ENCODE measurements around the gene UTF1.

The UTF1 gene

DNA sequence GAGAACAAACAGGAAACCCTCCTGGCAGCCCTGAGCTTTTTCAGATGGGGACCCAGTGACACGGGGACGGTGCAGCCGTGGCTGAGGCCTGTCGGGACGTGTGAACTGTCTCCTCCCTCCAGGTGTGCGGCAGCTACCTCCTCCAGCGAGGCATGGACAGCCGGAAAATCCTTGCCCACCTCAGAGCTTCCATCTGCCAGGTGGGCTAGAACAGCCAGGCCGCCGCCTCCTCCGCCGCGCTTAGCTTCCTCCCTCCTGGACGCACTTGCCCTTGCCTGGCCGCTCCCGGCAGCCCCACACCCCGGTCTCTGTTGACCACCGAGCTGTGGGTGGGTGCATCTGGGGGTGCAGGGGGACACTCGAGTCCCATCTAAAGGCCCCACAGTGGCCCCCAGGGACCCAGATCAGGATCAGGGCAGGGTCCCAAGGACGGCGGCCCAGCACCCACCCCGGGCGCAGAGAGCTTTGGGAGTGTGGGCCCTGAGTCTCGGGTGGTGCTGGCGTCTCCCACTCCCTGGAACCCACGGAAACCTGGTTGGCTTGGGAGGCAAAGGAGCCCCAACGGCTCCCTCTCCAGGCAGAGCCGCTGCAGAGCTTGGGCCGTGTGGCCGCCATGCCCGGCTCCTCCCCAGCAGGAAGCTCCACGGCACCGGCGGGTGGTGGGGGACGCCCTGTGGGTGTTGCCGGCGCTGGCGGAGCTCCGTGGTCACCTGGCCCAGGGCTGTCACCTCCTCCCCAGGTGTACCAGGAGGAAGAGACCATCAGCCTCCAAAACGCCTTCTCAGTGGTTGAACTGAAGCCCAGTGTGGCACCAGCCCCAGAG, 32.9 kb upstream of the UTF1 start:
- DNase-seq, result no peak

DNA sequence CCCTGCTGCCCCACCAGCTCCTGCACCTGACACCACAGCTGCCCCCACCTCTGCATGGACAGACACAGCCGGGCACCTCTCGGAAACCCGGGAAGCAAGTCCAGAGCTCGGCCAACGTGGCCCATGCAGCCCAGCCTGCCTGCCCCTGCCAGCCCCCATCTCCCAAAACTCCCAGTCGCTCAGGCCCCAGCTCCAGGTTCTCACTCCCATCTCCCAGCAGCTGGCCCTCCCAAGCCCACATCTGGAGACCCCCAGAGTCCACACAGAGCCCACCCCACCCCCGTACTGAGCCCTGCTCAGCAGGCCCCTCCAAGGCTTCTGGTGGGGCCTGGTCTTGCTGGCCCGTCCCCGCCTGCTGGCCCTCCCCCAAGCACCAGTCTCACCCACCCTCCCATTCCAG, 32.2 kb upstream of the UTF1 start:
- no peak for DNase-seq

DNA sequence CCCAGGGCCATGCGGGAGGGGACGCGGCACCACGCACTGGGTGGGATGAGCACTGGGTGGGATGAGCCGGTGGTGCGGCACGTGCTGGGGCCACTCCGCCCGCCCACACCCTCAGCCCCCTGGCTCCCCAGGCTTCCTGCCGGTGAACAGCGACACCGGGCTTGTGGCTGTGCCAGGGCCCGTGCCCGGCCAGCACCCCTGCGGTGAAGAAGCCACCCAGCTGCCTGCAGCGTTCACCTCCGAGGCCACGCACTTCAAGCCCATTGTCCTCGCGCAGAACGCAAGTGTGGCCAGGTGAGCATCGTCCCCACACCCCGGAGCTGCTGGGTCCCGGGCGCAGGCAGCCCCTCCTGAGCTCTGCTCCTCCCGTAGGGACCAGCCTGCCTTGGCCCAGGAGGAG, 31.8 kb upstream of the UTF1 start:
- no peak for DNase-seq

DNA sequence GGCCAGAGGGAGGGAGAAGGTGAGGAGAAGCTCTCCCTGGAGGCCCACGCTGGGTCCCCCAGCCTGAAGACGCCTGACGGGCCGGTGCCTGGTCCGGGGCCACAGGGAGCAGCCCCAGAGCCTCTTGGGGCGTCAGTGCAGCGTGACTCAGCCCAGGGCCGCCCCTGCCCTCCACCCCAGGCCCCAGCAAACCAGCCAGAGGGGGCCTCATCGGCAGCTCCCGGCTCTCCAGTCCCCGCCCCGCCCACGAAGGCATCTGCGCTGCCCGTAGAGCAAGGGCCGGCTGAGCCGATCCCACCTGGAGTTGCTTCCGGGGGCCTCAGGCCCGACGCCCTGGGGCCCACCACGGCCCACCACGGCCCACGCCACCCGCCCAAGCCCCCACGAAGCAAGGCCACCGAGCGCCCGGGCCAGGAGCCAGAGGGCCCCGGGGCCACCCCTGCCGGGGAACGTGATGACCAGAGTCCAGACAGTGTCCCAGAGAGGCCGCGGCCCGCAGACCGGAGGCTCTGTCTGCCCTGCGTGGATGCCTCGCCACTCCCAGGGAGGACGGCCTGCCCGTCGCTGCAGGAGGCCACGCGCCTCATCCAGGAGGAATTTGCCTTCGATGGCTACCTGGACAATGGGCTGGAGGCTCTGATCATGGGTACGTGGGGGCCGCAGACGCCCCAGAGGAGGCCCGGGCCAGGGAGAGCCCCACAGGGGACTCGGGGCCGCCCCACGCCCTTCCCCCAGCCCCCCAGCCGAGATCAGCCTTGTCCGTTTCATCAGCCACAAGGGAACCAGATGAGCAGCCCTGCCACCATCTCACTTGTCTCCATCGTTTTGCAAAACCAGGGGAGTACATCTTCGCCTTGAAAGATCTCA, 31.2 kb upstream of the UTF1 start:
- DNase-seq, result no peak

DNA sequence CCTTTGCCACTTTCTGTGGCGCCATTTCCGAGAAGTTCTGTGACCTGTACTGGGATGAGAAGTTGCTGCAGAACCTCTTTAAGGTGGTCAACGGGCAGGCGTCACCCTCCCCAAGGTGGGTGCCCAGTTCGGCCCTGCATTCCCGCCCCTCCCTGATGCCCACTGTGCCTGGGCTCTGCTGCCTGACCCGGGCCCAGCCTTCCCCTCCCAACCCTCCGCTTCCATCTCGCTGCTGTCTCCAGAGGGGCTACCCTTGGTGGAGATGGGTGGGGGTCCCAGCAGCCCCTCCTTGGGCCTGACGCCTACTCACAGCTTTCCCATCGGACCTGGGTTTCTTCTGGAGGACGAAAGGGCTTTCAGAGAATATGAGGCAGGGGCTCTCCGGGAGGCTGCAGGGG, 30.5 kb upstream of the UTF1 start:
- no peak for DNase-seq

DNA sequence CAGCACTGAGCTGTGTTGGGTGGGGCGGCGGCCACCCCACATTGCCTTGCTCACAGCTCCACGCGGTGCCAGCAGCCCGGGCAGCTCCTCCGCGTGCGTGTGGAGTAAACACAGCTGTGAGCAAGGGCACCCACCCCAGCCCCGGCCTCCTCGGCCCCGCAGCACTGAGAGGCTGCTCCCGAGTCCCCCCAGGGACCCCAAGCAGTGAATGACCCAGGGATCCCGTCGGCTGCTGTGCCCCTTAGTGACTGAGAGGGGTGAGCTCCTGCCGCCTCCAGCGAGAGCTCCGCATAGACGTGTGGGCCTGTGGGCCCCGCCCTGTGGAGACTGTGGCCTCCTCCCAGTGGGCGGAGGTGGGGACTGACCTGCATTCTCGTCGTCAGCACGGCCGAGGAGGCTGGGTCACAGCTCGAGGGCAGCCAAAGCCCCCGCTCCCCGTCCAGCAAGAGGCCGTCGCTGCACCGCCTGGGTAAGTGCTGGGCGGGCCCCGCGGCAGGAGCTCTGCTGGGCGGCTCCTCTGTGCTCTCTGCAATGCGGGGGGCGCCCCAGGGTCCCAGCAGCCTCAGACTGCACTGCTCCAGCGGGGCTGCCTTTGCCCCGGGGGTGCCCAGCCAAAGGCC, 29.9 kb upstream of the UTF1 start:
- no peak for DNase-seq

DNA sequence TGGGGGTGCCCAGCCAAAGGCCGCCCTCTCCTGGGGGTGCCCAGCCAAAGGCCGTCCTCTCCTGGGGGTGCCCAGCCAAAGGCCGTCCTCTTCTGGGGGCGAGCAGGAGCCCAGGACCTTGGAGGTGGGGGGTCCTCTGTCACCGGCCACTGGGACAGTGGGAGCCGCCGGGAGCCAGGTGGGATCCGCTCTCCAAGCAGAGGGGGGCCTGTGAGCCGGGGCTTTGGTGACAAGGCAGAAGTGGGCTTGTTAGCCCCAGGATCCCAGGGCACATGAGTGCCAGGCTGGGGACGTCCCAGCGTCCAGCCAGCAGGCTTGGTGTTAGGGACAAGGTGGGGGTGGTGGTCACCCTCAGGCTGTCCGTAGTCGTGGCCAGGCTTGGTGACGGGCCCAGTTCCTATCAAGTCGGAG, 29.4 kb upstream of the UTF1 start:
- no peak for DNase-seq

DNA sequence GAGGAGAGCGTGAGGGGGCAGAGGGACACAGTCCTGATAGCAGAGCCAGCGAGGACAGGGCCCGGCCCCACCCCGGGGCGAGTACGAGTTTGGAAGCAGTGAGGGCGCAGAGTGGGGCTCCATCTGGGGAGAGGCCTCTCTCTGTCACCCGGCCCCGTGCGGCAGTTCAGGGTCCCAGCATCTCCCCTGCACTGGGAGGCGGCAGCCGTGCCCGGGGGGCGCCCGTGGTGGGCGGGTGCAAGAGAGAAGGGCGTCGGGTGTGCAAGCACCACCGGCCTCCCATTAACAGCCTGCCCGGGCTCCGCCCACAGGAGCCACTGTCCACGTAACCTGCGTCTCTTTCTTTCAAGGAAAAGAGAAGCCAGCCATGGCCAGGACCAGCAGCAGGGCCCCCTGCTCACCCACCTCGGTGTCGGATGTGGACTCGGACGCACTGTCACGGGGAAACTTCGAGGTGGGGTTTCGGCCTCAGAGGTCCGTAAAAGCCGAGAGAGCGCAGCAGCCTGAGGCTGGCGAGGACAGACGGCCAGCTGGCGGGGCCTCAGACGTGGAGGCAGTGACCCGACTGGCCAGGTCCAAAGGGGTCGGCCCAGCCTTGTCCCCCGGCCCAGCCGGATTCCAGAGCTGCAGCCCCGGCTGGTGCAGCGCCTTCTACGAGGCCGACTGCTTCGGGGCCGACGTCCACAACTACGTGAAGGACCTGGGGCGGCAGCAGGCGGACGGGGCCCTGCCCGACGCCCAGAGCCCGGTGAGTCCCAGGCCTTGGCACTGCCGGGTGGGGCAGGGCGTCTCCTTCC, 28.7 kb upstream of the UTF1 start:
- DNase-seq, result no peak

DNA sequence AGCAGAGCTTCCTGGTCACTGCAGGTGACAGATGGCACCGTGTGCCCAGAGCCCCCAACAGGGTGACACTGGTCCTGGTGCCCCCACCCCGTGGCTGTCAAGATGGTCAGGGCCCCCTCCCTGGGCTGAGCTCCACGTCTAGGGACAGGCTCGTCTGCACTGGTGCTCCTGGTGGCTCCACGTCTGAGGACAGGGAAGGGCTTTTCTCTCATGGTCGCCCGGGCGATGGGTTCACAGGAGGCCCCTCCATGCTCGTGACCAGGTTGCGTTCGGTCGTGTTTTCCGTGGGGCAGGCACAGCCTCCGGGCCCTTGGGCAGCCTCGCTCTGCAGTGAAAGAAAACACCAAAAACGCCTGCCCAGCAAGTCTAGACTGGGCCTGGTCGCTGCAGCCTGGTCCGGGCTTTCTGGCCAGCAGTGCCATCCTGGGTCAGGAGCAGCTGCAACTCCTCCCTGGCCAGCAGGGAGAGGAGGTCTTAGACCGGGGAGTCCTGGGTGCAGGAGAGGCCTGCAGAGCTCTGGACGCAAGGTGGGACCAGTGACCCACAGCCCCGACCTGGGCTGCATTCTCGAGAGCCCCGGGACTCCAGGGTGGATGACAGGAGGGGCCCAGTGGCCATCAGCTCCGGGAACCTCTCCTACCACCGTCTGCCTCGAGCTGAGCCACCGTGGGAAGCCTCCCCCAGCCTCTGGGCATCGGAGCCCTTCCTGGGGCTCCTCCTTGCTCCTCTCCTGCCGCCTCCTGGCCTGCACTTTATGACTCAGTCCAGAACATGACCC, 27.9 kb upstream of the UTF1 start:
- no peak for DNase-seq

DNA sequence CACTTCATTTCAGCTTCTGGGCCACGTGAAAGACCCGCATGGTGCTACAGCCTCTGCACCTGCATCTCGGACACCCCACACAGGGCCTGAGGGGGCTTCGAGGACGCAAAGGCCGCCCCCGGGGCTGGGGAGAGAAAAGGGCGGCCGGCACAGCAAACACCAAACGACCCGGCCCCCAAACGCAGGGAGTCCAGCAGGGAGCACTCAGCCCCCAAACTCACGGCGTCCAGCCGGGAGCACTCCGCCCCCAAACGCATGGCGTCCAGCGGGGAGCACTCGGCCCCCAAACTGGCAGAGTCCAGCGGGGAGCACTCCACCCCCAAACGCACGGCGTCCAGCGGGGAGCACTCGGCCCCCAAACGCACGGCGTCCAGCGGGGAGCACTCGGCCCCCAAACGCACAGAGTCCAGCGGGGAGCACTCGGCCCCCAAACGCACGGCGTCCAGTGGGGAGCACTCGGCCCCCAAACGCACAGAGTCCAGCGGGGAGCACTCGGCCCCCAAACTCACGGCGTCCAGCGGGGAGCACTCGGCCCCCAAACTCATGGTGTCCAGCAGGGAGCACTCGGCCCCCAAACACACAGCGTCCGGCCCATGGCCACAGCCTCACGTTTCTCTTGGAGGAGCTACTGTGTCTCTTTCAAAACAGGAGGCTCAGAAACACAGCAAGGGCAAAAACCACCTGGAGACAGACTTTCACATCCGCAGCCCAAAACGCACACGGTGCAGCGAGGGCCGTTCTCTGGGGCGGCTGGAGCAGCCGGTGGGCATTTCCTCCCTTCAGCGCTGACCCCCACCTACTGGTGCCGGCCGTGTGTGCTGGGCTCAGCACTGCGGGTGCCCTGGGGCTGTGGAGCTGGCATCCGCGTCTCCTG, 27.0 kb upstream of the UTF1 start:
- no peak for DNase-seq

DNA sequence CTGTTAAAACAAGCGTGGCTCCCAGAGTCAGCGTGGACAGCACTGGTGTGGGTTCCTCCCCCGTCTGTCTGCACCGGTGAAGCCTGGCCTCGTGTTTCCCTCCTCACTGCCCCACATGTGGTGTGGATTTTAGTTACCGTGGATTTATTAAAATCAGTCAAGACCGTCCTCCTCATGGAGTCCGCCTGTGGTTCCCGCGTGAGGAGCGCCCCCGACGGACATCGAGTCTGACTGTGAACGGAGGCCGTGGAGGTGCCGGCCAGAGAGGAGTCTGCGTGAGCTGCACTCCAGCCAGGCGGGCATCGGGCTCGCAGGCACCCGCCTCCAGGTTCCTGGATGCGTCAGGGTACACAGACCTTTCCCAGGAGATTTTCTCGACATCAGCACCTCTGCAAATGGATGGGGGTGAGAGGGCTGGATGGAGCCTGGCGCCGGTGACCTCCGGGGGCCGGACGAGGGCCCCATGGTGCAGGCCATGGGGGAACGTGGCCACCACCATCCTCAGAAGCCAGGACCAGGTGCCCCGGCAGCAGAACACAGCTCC, 26.3 kb upstream of the UTF1 start:
- no peak for DNase-seq

DNA sequence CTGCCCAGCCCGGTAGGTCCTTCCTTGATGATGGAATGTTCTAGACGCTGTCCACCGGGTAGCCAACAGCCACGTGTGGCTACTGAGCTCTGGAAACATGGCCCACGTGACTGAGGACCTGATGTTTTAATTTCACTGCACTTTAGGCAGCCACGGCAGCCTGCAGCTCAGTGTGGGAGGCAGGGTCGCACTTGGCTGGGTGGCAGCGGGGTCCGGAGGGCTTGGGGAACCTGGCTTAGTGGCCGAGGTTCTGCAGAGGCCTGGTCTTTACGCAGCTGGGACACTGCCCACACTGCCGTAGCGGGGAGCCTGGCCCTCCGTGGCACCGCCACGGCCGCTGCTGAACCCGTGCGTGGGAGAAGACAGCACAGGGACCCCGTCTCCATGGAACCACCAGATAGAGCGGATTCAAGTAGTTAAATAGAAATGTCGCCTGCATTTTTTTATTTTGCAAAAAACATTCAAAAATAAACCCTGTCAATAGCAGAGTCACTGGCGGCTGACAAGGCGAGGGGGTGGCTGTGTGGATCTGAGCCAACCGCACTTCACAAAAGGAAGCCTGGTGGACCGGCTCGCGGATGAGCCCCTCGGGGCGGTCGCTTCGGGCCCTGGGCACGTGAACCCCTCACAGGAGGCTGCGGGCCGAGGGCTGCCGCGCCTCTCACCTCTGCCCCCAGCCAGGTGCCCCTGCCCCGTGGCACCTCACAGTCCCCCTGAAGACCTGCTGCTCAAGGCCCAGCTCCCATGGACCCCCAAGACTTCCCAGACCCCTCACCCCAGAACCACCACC, 25.6 kb upstream of the UTF1 start:
- DNase-seq, result no peak

DNA sequence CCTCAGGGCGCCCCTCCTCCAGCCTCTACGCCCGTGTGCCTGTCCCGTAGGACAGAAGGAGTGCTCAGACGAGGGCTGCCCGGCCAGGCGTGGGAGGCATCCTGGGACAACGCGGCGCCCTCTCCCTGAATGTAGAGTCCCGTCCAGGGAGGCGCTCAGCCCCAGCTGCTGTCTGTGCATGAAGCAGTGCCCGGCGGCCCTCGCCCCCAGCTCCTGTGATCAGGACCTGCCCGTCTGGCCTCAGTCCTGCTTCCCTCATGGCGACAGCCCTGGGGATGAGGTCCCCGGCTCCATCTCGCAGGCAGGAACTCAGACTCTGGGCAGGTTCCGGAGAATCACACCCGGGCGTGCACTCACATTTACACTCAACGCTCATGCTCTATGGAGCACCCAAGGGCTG, 24.9 kb upstream of the UTF1 start:
- no peak for DNase-seq

DNA sequence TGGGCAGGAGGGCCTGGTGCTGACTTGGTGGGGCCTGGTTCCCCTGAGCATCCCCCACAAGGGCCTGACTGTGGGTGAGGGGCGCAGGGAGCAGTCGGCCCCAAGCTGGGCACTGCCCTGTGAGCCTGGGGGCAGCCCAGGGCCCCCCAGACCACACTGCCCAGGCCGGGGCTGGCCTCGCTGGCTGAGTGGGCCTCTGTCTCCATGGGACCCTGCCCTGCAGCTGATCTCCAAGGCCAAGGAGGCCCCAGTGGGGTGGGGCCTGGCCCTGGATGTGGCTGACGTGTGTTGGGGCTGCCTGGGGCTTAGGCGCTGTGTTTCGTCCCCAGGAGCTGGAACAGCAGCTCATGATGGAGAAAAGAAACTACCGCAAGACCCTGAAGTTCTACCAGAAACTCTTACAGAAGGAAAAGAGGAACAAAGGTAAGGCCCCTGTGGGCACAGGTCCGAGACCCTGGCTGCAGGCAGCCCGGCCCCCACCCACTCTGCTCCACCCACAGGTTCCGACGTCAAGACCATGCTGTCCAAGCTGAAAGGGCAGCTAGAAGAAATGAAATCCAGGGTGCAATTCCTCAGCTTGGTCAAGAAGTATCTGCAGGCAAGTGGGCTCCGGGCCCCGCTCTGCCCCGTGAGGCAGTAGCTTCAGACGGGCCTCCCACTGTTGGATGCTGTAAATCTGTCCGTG, 23.5 kb upstream of the UTF1 start:
- DNase-seq, result no peak

DNA sequence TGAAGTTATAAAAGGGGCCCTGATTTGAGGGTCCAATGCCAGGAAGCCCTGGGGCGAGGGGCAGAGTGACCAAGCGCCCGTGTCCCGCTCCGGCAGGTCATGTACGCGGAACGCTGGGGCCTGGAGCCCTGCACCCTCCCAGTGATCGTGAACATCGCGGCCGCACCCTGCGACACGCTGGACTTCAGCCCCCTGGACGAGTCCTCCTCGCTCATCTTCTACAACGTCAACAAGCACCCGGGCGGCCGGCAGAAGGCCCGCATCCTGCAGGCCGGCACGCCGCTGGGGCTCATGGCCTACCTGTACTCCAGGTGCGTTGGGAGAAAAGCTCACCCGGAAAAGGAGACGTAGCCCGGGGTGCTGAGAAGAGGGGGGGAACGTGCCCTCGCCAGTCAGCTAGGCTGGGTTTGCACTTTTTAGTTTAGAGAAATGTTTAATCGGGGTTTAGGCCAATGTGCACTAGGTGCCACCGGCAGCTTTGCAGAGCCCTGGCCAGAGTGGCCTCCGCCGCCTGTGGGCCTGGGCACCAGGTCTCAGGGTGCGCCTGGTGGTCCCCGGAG, 22.9 kb upstream of the UTF1 start:
- DNase-seq, result no peak

DNA sequence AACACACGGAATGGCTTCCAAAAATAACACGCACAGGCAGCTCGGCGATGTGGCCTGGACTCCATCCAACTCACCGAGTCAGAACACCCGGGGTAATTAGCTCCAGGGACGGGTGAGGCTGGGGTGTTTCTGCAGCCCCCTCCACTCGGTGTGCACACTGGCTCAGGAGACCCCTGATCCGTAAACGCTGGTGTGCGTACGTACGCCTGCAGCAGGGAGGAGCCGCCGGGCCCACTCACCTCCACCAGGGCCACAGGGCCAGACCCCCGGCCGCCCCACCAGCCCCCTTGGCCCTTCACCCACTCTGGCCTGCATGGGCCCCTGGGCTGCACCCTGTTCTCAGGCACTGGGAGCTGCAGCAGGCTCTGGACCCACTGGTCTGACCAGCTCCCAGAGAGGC, 22.4 kb upstream of the UTF1 start:
- DNase-seq, result no peak

DNA sequence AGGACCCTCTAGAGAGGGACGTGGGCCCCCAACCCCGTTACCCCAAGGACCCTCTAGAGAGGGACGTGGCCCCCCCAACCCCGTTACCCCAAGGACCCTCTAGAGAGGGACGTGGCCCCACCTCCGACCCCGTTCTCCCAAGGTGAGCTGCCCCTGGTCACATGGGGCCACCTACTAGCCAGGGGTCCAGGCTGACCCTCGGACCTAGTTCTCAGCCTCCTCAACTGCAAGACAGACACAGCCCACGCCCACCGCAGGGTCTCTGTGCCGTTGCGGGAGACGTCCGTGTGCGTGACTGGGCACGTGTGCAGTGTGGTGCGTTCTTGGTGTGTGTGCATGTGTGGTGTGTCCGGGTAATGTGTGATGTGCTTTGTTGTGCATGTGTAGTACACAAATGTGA, 21.6 kb upstream of the UTF1 start:
- no peak for DNase-seq

DNA sequence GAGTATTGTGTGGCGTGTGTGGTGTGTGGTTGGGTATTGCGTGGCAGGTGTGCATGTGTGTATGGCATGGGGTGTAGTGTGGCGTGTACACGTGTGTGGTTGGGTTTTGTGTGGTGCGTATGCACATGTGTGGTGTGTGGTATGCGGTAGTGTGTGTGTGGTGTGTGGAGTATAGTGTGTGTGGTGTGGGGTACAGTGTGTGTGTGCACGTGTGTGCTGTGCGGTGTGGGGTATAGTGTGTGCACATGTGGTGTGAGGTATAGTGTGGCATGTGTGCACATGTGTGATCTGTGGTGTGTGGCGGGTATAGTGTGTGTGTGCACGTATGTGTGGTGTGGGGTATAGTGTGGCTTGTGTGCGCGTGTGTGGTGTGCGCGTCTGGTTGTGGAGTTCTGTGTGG, 20.9 kb upstream of the UTF1 start:
- no peak for DNase-seq

DNA sequence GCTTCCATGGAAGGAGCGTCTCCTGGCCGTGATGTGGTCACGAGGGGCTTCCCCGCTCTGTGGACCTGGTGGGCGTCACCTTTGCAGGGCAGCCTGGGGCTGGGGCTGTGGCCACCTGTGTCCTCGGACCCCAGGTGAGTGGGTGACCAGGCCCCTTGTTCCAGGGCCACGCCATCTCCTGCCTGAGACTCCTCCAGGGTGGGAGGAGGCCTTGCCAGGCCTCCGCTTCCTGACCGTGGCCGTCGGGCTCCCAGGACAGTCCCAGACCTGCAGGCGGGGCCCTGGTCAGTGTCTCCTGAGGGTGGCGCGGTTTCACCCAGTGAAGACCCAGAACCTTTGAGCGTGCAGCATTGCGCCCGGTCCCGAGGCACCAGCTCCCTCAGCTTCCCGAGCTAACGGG, 20.4 kb upstream of the UTF1 start:
- no peak for DNase-seq

Measured in activated CD4-positive, alpha-beta T cell treated with anti-CD3 and anti-CD28 coated beads, Interleukin-2, amount 50 U/mL, for 16 hours (primary cell).